HepG2 (cell line): Measurements from ENCODE around the gene CISD3. TPM values are rescaled to one million over a fixed set of nuclear protein-coding genes. Genes with fewer than 3 reads are reported as not detected.

Experiments
- CAMTA2 ChIP-seq: sonication (generic); formaldehyde crosslinking; IDR thresholded peaks from 2 replicates; pipeline ENCODE4 v1.4.0; 2020; ENCODE audit warnings: mild to moderate bottlenecking, missing genetic modification reagents, borderline replicate concordance
- CREBL2 ChIP-seq: sonication (generic); formaldehyde crosslinking; IDR thresholded peaks from 2 replicates; pipeline ENCODE4 v1.8.1; 2023; ENCODE audit warnings: missing genetic modification reagents, mild to moderate bottlenecking, borderline replicate concordance
- ETS1 ChIP-seq: sonication (generic); formaldehyde crosslinking; IDR thresholded peaks from 2 replicates; pipeline ENCODE4 v1.4.0; 2020; ENCODE audit warnings: missing genetic modification reagents
- EZH2 ChIP-seq: conservative IDR thresholded peaks from 2 replicates; pipeline ENCODE4 v1.6.1; 2012; ENCODE audit warnings: mild to moderate bottlenecking, low read depth, low read length, moderate library complexity
- GPN1 ChIP-seq: sonication (generic); formaldehyde crosslinking; IDR thresholded peaks from 2 replicates; pipeline ENCODE4 v1.5.1; 2020; ENCODE audit warnings: missing genetic modification reagents, borderline replicate concordance
- KMT2A ChIP-seq: sonication (generic); formaldehyde crosslinking; IDR thresholded peaks from 2 replicates; pipeline ENCODE4 v1.4.0; 2020; ENCODE audit warnings: missing genetic modification reagents
- REPIN1 ChIP-seq: sonication (generic); formaldehyde crosslinking; IDR thresholded peaks from 2 replicates; pipeline ENCODE4 v1.8.0; 2022; ENCODE audit warnings: missing genetic modification reagents, low read depth, mild to moderate bottlenecking, borderline replicate concordance
- SKIL ChIP-seq: sonication (generic); formaldehyde crosslinking; IDR thresholded peaks from 2 replicates; pipeline ENCODE4 v1.8.0; 2022; ENCODE audit warnings: missing genetic modification reagents, mild to moderate bottlenecking, moderate library complexity, borderline replicate concordance
- SYNCRIP ChIP-seq: fragments of 200-400 bp; formaldehyde crosslinking; IDR thresholded peaks from 2 replicates; pipeline ENCODE4 v1.6.1; 2018; ENCODE audit warnings: mild to moderate bottlenecking, low read depth, low read length; ENCODE audit not compliant: insufficient read depth
- TOPORS ChIP-seq: sonication (generic); formaldehyde crosslinking; IDR thresholded peaks from 2 replicates; pipeline ENCODE4 v1.8.0; 2023; ENCODE audit warnings: mild to moderate bottlenecking, missing genetic modification reagents
- TP53 ChIP-seq: sonication (generic); formaldehyde crosslinking; conservative IDR thresholded peaks from 2 replicates; pipeline ENCODE4 v1.4.0; 2020; ENCODE audit warnings: missing genetic modification reagents
- ZFP62 ChIP-seq: sonication (generic); formaldehyde crosslinking; IDR thresholded peaks from 2 replicates; pipeline ENCODE4 v1.4.0; 2020; ENCODE audit warnings: missing genetic modification reagents
- ZIK1 ChIP-seq: sonication (generic); formaldehyde crosslinking; IDR thresholded peaks from 2 replicates; pipeline ENCODE4 v1.5.0; 2020; ENCODE audit warnings: mild to moderate bottlenecking, low read depth, missing genetic modification reagents, borderline replicate concordance
- ZNF296 ChIP-seq: sonication (generic); formaldehyde crosslinking; conservative IDR thresholded peaks from 2 replicates; pipeline ENCODE4 v1.5.0; 2020; ENCODE audit warnings: mild to moderate bottlenecking, missing genetic modification reagents
- ZNF407 ChIP-seq: sonication (generic); formaldehyde crosslinking; IDR thresholded peaks from one replicate; pipeline ENCODE4 v1.5.1; 2020; ENCODE audit warnings: mild to moderate bottlenecking, missing genetic modification reagents; ENCODE audit errors: not compliant biosample characterization
- polyA plus RNA-seq, 8 experiments: library from polyadenylated mRNA; depleted of rRNA in 3 of 8; stranded (reverse) in 7 of 8; unstranded in 1 of 8; fragments of >200 nt; fragmentation: Illumina TruSeq in 4 of 8; extraction: Trizol in 4 of 8; gene quantifications; 2 replicates each; pipeline versions ENCODE4 v1.2.1 to v1.2.3, GENCODE V29; 2011 to 2016; ENCODE audit warnings: low read depth in 4 of 8, missing spikeins in 1 of 8, mixed read lengths in 1 of 8; ENCODE audit not compliant: insufficient read depth in 1 of 8
- total RNA-seq, 5 experiments: library from RNA; depleted of rRNA; stranded (reverse); fragments of >200 nt; fragmentation: Illumina TruSeq; extraction: Trizol; gene quantifications; 2 replicates each; pipeline ENCODE4 v1.2.3, GENCODE V29; 2016; ENCODE audit warnings: low read depth in 1 of 5

CISD3 gene
- total and polyA plus RNA-seq, 2 of the 13 experiments (the other 11 are each of a cell fraction or from before 2014, with no cell fraction given): 30.0 to 34.1 TPM

- TF ChIP-seq SKIL: no peak; the same call in 1 of the 2 replicates
- no peak for TF ChIP-seq SYNCRIP
- no peak for TF ChIP-seq ZFP62 (CRISPR knock-in tag)
- peak; percentile 48; the same call in 1 of the 2 replicates for TF ChIP-seq ZNF296 (CRISPR knock-in tag)
- no peak for TF ChIP-seq GPN1 (CRISPR knock-in tag)
- no peak for TF ChIP-seq CREBL2 (CRISPR knock-in tag)
- TF ChIP-seq ZIK1: peak; percentile 57
- no peak for TF ChIP-seq CAMTA2 (CRISPR knock-in tag)
- no peak for TF ChIP-seq ZNF407 (CRISPR knock-in tag)
- TF ChIP-seq TOPORS (CRISPR knock-in tag): peak; percentile 76; the same call in 1 of the 2 replicates
- TF ChIP-seq EZH2: no peak
- no peak for TF ChIP-seq KMT2A (CRISPR knock-in tag)
- no peak for TF ChIP-seq TP53 (CRISPR knock-in tag)
- peak; percentile 80 for TF ChIP-seq REPIN1
- TF ChIP-seq ETS1 (CRISPR knock-in tag): no peak
These were observed 21.7 kb downstream of the CISD3 start (continued) for GRCh38 chr17:38751808-38752307.
